OCI-LY1 (cell line): ENCODE data around the gene PTGER4.
"Not testable (repeated sequence)": the region's sequence is repeated elsewhere in the genome, so short reads cannot be mapped to it uniquely, and the experiment has no call there.

Source experiments
- H2AFZ ChIP-seq: fragments of 200-600 bp; sonication (generic), shearing (Covaris generic); 2 replicates; pipeline ENCODE4 v1.6.0; 2014; ENCODE audit warnings: antibody characterized with exemption, mild to moderate bottlenecking, low read length
- H3F3A ChIP-seq: fragments of 200-600 bp; sonication (generic), shearing (Covaris generic); 2 replicates; pipeline ENCODE4 v1.6.0; 2014; ENCODE audit warnings: mild to moderate bottlenecking, antibody characterized with exemption, low read length, moderate library complexity; ENCODE audit not compliant: insufficient read depth
- H3K27ac ChIP-seq: fragments of 200-600 bp; sonication (generic); 2 replicates; pipeline ENCODE4 v1.5.1; 2014; ENCODE audit warnings: low read length, mixed run types, mild to moderate bottlenecking, low read depth; ENCODE audit not compliant: poor library complexity, severe bottlenecking
- H3K27me3 ChIP-seq: fragments of 200-600 bp; sonication (generic); 2 replicates; pipeline ENCODE4 v1.6.0; 2014; ENCODE audit warnings: antibody characterized with exemption, mild to moderate bottlenecking, low read length, moderate library complexity; ENCODE audit not compliant: insufficient read depth
- H3K36me3 ChIP-seq: fragments of 200-600 bp; sonication (generic); 2 replicates; pipeline ENCODE4 v1.6.1; 2014; ENCODE audit warnings: mild to moderate bottlenecking, antibody characterized with exemption, low read length, moderate library complexity, mixed read lengths; ENCODE audit not compliant: insufficient read depth
- H3K4me1 ChIP-seq: fragments of 200-600 bp; sonication (generic); 2 replicates; pipeline ENCODE4 v1.5.1; 2014; ENCODE audit warnings: mild to moderate bottlenecking, low read length, moderate library complexity; ENCODE audit not compliant: insufficient read depth, severe bottlenecking
- H3K4me2 ChIP-seq: fragments of 200-600 bp; sonication (generic), shearing (Covaris generic); 2 replicates; pipeline ENCODE4 v1.6.1; 2014; ENCODE audit warnings: low read length
- H3K4me3 ChIP-seq: fragments of 200-600 bp; sonication (generic); 2 replicates; pipeline ENCODE4 v1.5.1; 2014; ENCODE audit warnings: low read length, low read depth, mild to moderate bottlenecking, mixed read lengths; ENCODE audit not compliant: poor library complexity, severe bottlenecking
- H3K79me2 ChIP-seq: fragments of 200-600 bp; shearing (Covaris generic); 2 replicates; pipeline ENCODE4 v1.6.1; 2016; ENCODE audit warnings: mixed run types, low read length, mixed read lengths; ENCODE audit not compliant: insufficient read depth
- H3K9ac ChIP-seq: fragments of 200-600 bp; sonication (generic), shearing (Covaris generic); 2 replicates; pipeline ENCODE4 v1.6.1; 2014; ENCODE audit warnings: mild to moderate bottlenecking, low read length, mixed read lengths
- H3K9me2 ChIP-seq: fragments of 200-600 bp; sonication (generic), shearing (Covaris generic); 2 replicates; pipeline ENCODE4 v1.6.1; 2014; ENCODE audit warnings: low read depth, mild to moderate bottlenecking, low read length, mixed read lengths
- H3K9me3 ChIP-seq: fragments of 200-600 bp; shearing (Covaris generic); 2 replicates; pipeline ENCODE4 v1.6.1; 2014; ENCODE audit warnings: low read length, mixed read lengths
- H4K20me1 ChIP-seq: fragments of 200-600 bp; sonication (generic), shearing (Covaris generic); 2 replicates; pipeline ENCODE4 v1.6.0; 2016; ENCODE audit warnings: mild to moderate bottlenecking, low read length; ENCODE audit not compliant: insufficient read depth
- EZH2 ChIP-seq: fragments of 200-600 bp; sonication (generic), shearing (Covaris generic); IDR thresholded peaks from 2 replicates; pipeline ENCODE4 v1.8.0; 2017; ENCODE audit warnings: borderline replicate concordance, mixed run types, mild to moderate bottlenecking, antibody characterized with exemption, low read length, moderate library complexity, mixed read lengths
- TF ChIP-seq, protein P1 (sequence below): fragments of 200-600 bp; sonication (generic), shearing (Covaris generic); IDR thresholded peaks from 2 replicates; pipeline ENCODE4 v1.5.1; 2017; ENCODE audit warnings: mild to moderate bottlenecking, antibody characterized with exemption, low read length, moderate library complexity, mixed read lengths

Gene PTGER4

DNA sequence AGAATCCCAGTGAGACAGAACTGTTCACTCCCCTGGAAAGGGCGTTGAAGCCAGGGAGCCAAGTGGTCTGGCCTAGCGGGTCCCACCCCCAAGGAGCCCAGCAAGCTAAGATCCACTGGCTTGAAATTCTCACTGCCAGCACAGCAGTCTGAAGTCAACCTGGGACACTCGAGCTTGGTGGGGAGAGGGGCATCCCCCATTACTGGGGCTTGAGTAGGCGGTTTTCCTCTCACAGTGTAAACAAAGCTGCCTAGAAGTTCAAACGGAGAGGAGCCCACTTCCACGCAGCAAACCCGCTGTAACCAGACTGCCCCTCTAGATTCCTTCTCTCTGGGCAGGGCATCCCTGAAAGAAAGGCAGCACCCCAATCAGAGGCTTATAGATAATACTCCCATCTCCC lies 45.1 kb upstream of the PTGER4 start:
- Histone ChIP-seq H3K79me2 (no peaks in the 10 kb centered on the region), H3K4me2 (no peak overlapping the region), H3K9me2 (no peaks in the 10 kb centered on the region), H3K9me3 (no peaks in the 10 kb centered on the region), H3K27me3 (no peaks in the 10 kb centered on the region), H3K36me3 (no peaks in the 10 kb centered on the region), H3F3A (no peaks in the 10 kb centered on the region), H2AFZ (no peak overlapping the region), H3K27ac (no peak overlapping the region), H3K9ac (no peak overlapping the region), H3K4me1 (peaks cover 4% of the 10 kb centered on the region), H4K20me1 (no peaks in the 10 kb centered on the region), H3K4me3 (no peak overlapping the region)
- TF ChIP-seq, protein P1, sequence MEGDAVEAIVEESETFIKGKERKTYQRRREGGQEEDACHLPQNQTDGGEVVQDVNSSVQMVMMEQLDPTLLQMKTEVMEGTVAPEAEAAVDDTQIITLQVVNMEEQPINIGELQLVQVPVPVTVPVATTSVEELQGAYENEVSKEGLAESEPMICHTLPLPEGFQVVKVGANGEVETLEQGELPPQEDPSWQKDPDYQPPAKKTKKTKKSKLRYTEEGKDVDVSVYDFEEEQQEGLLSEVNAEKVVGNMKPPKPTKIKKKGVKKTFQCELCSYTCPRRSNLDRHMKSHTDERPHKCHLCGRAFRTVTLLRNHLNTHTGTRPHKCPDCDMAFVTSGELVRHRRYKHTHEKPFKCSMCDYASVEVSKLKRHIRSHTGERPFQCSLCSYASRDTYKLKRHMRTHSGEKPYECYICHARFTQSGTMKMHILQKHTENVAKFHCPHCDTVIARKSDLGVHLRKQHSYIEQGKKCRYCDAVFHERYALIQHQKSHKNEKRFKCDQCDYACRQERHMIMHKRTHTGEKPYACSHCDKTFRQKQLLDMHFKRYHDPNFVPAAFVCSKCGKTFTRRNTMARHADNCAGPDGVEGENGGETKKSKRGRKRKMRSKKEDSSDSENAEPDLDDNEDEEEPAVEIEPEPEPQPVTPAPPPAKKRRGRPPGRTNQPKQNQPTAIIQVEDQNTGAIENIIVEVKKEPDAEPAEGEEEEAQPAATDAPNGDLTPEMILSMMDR: no peak
- TF ChIP-seq EZH2: no peak

DNA sequence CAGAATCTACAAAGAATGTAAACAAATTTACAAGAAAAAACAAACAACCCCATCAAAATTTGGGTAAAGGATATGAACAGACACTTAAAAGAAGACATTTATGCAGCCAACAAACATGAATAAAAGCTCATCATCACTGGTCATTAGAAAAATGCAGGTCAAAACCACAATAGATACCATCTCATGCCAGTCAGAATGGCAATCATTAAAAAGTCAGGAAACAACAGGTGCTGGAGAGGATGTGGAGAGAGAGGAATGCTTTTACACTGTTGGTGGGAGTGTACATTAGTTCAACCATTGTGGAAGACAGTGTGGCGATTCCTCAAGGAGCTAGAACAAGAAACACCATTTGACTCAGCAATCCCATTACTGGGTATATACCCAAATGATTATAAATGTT lies 40.2 kb upstream of the PTGER4 start:
- H3K9me2 ChIP-seq, H3K36me3 ChIP-seq, H2AFZ ChIP-seq, H4K20me1 ChIP-seq, H3K9ac ChIP-seq, H3K9me3 ChIP-seq, H3K4me3 ChIP-seq, H3F3A ChIP-seq, H3K4me1 ChIP-seq, H3K27ac ChIP-seq, H3K4me2 ChIP-seq, H3K79me2 ChIP-seq, H3K27me3 ChIP-seq: not testable (repeated sequence)

DNA sequence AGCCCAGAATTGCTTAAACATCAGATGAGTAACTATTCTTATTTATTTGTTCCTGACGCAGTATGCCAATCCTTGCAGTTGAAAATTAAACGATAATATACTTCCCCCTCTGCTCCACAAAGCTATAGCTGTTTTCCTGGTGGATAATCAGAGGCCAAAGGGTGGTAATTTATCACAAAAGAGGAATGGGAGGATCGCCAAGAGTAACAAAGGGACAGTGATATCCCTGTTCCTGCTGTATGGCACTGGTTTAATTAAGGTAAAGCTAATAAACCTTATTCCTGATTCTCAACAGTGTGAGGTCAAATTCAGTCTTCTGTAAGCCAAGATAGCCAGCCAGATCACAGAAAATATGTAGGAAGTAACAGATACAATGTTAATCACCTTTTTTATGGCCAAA lies 33.4 kb upstream of the PTGER4 start:
- no peak overlapping the region for H3K27ac ChIP-seq
- no peak overlapping the region for H3K9ac ChIP-seq
- no peaks in the 10 kb centered on the region for H3K9me2 ChIP-seq
- H3K4me1 ChIP-seq: peaks cover 17% of the 10 kb centered on the region
- no peak overlapping the region for H3K4me3 ChIP-seq
- no peak overlapping the region for H2AFZ ChIP-seq
- H3K36me3 ChIP-seq: no peaks in the 10 kb centered on the region
- H3K4me2 ChIP-seq: no peak overlapping the region
- H3K9me3 ChIP-seq: no peaks in the 10 kb centered on the region
- H4K20me1 ChIP-seq: no peaks in the 10 kb centered on the region
- no peaks in the 10 kb centered on the region for H3K79me2 ChIP-seq
- no peaks in the 10 kb centered on the region for H3F3A ChIP-seq
- no peaks in the 10 kb centered on the region for H3K27me3 ChIP-seq
- no peak for TF ChIP-seq EZH2
- TF ChIP-seq, protein P1: no peak

DNA sequence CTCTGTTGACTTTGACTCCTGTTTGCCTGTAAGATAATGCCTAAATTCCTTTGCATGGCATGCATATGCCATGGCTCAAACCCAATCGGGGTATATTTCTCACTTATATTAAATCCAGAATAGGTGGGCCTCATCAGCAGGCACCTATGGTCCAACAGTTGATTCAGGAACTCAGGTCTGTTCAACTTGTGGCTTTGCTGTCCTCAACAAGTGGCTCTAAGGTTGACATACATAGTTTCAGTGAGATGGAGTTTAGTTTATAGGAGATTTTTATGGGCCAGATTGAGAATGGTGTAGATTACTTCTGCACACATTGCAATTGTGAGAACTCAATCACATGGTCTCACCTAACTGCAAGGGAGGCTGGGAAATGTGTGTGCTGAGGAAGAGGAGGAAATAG lies 31.6 kb upstream of the PTGER4 start:
- H3K36me3 ChIP-seq: no peaks in the 10 kb centered on the region
- no peaks in the 10 kb centered on the region for H3F3A ChIP-seq
- H3K9me3 ChIP-seq: no peaks in the 10 kb centered on the region
- H3K4me3 ChIP-seq: no peak overlapping the region
- no peaks in the 10 kb centered on the region for H4K20me1 ChIP-seq
- H3K9ac ChIP-seq: no peak overlapping the region
- H3K27me3 ChIP-seq: no peaks in the 10 kb centered on the region
- no peaks in the 10 kb centered on the region for H3K79me2 ChIP-seq
- no peak for TF ChIP-seq EZH2
- TF ChIP-seq, protein P1: no peak
- H3K4me1 ChIP-seq: peaks cover 28% of the 10 kb centered on the region
- no peak overlapping the region for H3K27ac ChIP-seq
- H3K9me2 ChIP-seq: no peaks in the 10 kb centered on the region
- no peak overlapping the region for H2AFZ ChIP-seq
- no peak overlapping the region for H3K4me2 ChIP-seq
